ENCODE measurements around the gene PTPRD.

PTPRD gene

DNA sequence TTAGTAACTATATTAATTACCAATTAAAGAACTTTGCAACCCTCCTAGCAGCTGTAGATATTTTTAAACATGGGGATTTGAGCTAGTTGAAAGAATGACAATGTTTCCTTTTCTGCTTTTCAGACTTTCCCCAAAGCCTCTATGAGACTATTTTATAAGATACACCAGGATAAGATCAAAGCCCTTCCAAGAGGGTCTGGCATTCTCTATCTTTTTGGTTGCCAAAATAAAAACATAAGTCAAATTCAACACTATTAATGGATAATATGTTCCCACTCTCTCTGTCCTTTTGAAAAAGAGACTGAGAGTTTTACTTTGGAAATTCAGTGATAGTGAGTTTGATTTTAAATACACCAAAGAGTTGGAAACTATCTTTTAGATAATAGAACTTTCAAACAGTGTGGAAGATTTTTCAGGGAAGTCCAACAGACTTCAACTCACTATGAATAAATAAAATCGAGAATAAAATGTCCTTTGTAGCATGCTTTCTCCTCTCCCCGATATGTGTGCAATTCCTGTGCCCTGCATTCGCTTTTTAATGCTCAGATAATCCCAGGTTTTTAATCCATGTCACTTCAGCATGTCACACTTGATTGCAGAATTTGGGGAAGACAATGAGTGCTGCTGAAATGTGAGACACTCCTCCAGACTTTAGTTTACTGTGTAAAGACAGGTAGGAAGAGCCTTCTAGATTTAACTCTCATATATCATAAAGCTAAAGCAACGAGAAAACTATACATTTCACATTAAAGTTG is 1717.5 kb downstream of the PTPRD start:
- no peak for DNase-seq (ENCODE audit: low spot score)
- TF ChIP-seq, protein P1, sequence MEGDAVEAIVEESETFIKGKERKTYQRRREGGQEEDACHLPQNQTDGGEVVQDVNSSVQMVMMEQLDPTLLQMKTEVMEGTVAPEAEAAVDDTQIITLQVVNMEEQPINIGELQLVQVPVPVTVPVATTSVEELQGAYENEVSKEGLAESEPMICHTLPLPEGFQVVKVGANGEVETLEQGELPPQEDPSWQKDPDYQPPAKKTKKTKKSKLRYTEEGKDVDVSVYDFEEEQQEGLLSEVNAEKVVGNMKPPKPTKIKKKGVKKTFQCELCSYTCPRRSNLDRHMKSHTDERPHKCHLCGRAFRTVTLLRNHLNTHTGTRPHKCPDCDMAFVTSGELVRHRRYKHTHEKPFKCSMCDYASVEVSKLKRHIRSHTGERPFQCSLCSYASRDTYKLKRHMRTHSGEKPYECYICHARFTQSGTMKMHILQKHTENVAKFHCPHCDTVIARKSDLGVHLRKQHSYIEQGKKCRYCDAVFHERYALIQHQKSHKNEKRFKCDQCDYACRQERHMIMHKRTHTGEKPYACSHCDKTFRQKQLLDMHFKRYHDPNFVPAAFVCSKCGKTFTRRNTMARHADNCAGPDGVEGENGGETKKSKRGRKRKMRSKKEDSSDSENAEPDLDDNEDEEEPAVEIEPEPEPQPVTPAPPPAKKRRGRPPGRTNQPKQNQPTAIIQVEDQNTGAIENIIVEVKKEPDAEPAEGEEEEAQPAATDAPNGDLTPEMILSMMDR (IDR thresholded peaks at IDR 0.05; ENCODE audit: extremely low read depth, missing control alignments), result no peak

DNA sequence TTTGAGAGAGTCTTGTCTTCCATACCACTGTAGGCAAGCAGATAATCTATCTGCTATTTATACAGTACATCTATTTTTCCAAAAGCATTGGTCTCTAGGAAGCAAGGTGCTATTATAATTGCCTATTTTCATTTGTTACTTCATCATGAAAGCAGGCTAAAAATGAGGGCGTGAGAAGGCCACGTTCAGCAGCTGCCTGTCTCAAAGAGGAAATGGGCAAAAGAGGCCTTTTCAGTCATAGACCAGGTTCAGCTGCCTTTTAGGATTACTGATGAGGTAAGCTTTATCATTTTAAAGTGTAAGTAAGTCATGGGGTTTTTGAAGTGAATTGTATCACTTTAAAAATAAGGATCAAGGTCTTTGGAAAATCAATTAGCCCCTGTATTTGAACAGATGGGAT is 1722.1 kb downstream of the PTPRD start:
- no peak for DNase-seq (ENCODE audit: low spot score)
- TF ChIP-seq, protein P1 (IDR thresholded peaks at IDR 0.05; ENCODE audit: extremely low read depth, missing control alignments), result no peak

DNA sequence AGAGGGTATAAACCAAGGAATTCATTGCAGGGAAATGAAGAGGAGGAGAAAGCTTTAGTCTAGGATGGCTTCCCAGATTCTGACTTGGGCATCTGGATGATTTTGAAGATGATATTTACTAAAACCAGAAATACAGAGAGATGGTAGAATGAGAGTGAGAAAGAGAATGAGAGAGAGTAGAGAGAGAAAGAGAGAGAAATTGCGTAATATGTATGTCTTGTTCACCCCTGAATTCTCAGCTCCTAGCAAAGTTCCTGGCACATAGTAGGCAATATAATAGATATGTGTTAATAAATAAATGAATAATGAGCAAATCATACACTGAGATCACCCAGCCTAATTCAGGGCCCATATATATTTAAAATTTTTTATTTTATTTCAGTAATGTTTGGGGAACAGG is 1723.7 kb downstream of the PTPRD start:
- TF ChIP-seq, protein P1 (IDR thresholded peaks at IDR 0.05; ENCODE audit: extremely low read depth, missing control alignments), result no peak
- DNase-seq (ENCODE audit: low spot score), result no peak

DNA sequence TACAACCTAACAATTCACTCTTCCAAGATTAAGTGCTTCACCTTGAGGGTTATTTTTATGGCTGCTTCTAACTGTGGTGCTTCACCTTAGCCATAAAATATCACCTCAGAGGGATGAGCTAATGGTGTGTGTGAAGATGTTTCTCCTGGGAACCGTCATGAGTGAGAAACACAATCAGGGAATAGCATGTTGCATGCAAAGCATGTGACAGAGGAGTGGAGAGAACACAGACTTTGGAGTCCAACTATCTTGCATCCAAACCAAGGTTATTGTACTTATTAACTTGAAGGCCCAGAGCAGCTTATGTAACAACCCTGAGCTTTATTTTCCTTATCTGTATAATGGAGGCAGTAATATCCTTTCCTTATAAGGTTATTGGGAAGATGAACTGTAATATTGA is 1724.2 kb downstream of the PTPRD start:
- TF ChIP-seq, protein P1 (IDR thresholded peaks at IDR 0.05; ENCODE audit: extremely low read depth, missing control alignments), result no peak
- DNase-seq (ENCODE audit: low spot score), result no peak

DNA sequence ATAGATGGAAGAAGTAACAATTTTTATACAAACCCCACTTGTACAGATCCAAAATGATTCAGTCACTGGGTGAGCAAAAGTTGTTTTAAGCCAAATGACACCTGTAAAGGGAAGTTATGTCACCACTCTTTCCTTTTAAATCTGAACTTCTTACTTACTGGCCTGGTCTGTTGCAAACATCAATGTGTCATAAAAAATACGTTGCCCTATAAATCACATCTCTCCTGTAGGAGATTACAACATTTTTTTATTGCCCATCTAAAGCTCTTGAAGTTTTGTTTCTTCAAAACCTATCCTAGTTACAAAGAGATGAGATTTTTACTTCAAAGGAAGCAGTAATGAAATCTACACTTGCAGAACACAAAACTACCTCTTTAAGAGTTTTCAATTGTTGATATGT is 1725.4 kb downstream of the PTPRD start:
- no peak for DNase-seq (ENCODE audit: low spot score)
- TF ChIP-seq, protein P1 (IDR thresholded peaks at IDR 0.05; ENCODE audit: extremely low read depth, missing control alignments), result no peak

DNA sequence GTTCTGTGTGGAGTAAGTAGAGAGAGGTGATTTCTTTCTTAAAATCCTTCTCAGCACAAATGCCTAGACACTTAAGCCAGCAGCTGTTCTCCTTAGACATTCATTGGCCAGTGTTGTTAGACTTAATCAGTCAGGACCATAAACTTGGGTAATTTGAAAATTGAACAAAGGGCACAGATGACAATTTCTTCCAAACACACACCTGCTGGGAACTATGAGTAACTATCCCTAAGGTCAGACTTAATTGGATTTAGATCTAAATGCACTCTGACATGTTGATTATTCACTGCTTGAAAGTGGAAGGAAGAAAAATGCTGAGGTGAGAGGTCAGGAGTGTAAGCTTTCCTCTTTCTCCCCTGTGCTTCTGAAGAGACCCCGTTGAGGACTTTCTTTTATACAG is 1729.5 kb downstream of the PTPRD start:
- no peak for DNase-seq (ENCODE audit: low spot score)
- TF ChIP-seq, protein P1 (IDR thresholded peaks at IDR 0.05; ENCODE audit: extremely low read depth, missing control alignments), result no peak

DNA sequence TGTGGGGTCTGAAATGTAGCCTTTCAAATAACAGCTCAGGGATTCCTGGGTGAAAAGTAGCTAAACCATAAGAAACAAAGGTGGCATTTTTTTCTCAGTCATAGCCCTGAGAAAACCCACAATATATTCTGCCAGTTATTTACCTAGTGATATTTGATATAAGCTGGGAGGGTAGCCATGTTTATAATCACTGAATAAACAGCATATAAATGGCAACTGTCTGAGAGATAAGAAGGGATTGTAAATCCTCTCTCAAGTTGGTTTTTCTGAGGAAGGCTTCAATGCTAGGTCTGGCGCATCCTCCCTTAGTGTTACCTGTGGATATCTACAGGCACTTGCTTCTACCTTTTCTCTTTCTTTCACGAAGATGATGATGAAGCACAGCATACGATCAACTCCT is 1732.7 kb downstream of the PTPRD start:
- DNase-seq (ENCODE audit: low spot score), result no peak
- TF ChIP-seq, protein P1 (IDR thresholded peaks at IDR 0.05; ENCODE audit: extremely low read depth, missing control alignments), result no peak

Measured in GM20000 (cell line).